H1 (cell line): ENCODE results near the gene SVEP1. TPM values are rescaled to one million over a fixed set of nuclear protein-coding genes. Genes with fewer than 3 reads are reported as not detected.

Experiments
- CTCF ChIA-PET: fragments of 300-600 bp; sonication (Branson Sonifier 250); formaldehyde crosslinking; loops from one replicate; lab custom pipeline; 2021; ENCODE audit not compliant: partially characterized antibody; lab: Charles Lee
- POLR2A ChIA-PET: fragments of 300-600 bp; sonication (Branson Sonifier 250); formaldehyde crosslinking; loops from one replicate; lab custom pipeline; 2021; ENCODE audit warnings: inconsistent platforms; ENCODE audit not compliant: partially characterized antibody; lab: Charles Lee
- DNase-seq, 2 experiments: peaks; one replicate each; pipeline versions ENCODE4 v3.0.0 to v3.0.0-alpha.2; 2010 to 2022; ENCODE audit warnings: low spot score in 2 of 2, low read depth in 1 of 2, mixed read lengths in 1 of 2
- FAIRE-seq: peaks from 2 replicates; lab custom pipeline; 2011; peaks lifted over from hg19 to GRCh38; lab: Jason Lieb, UNC
- H2AFZ ChIP-seq: 2 replicates; pipeline ENCODE4 v1.8.1; 2012; ENCODE audit warnings: low read length, inconsistent platforms
- H2AK5ac ChIP-seq: 2 replicates; pipeline ENCODE4 v1.6.1; 2013; ENCODE audit warnings: low read depth, low read length
- H2BK120ac ChIP-seq: replicated peaks from 2 replicates; pipeline ENCODE3; 2013; ENCODE audit warnings: low read depth, low read length, inconsistent platforms
- H2BK12ac ChIP-seq: 2 replicates; pipeline ENCODE4 v1.6.1; 2013; ENCODE audit warnings: low read depth, low read length
- H2BK15ac ChIP-seq: 2 replicates; pipeline ENCODE4 v1.6.1; 2013; ENCODE audit warnings: low read length
- H2BK20ac ChIP-seq: 2 replicates; pipeline ENCODE4 v1.6.1; 2013; ENCODE audit warnings: low read length
- H2BK5ac ChIP-seq: 2 replicates; pipeline ENCODE4 v1.6.1; 2013; ENCODE audit warnings: low read depth, low read length
- H3K14ac ChIP-seq: 2 replicates; pipeline ENCODE4 v1.6.1; 2013; ENCODE audit warnings: inconsistent platforms; ENCODE audit not compliant: insufficient read length
- H3K18ac ChIP-seq: 2 replicates; pipeline ENCODE4 v1.6.1; 2013; ENCODE audit warnings: low read length; ENCODE audit errors: extremely low read depth
- H3K23ac ChIP-seq: 2 replicates; pipeline ENCODE4 v1.6.1; 2013; ENCODE audit warnings: inconsistent platforms; ENCODE audit not compliant: insufficient read length
- H3K23me2 ChIP-seq: 2 replicates; pipeline ENCODE4 v1.6.1; 2013; ENCODE audit warnings: low read depth, low read length
- H3K27ac ChIP-seq: 2 replicates; pipeline ENCODE4 v1.6.1; 2011; ENCODE audit warnings: low read depth, low read length, inconsistent platforms
- H3K27me3 ChIP-seq, 4 experiments: replicated peaks in 1 of 4; 1 replicate in 1 of 4; 2 replicates in 3 of 4; pipeline versions ENCODE4 v1.6.1 to v1.8.1; 2011 to 2013; ENCODE audit warnings: low read length in 3 of 4, mild to moderate bottlenecking in 3 of 4, inconsistent platforms in 2 of 4, mixed read lengths in 2 of 4, moderate library complexity in 1 of 4; ENCODE audit not compliant: control insufficient read depth in 3 of 4, insufficient read depth in 3 of 4; ENCODE audit errors: extremely low read depth in 1 of 4
- H3K36me3 ChIP-seq, 4 experiments: 2 replicates each; pipeline versions ENCODE4 v1.6.1 to v1.8.1; 2011 to 2013; ENCODE audit warnings: mild to moderate bottlenecking in 4 of 4, low read length in 3 of 4, moderate library complexity in 2 of 4, control low read depth in 1 of 4, inconsistent platforms in 1 of 4; ENCODE audit not compliant: insufficient read depth in 4 of 4, control insufficient read depth in 2 of 4
- H3K4ac ChIP-seq: replicated peaks from 2 replicates; pipeline ENCODE3; 2013; ENCODE audit warnings: low read length, low read depth, mixed read lengths, inconsistent platforms; ENCODE audit not compliant: insufficient read length
- H3K4me1 ChIP-seq, 4 experiments: replicated peaks in 1 of 4; 1 replicate in 1 of 4; 2 replicates in 3 of 4; pipeline versions ENCODE4 v1.6.1 to v1.8.1; 2011 to 2013; ENCODE audit warnings: low read length in 3 of 4, inconsistent platforms in 2 of 4, mixed read lengths in 1 of 4; ENCODE audit not compliant: insufficient read depth in 4 of 4, control insufficient read depth in 3 of 4
- H3K4me2 ChIP-seq, 2 experiments: 2 replicates each; pipeline versions ENCODE4 v1.6.1 to v1.8.1; 2011 to 2013; ENCODE audit warnings: low read depth in 2 of 2, low read length in 2 of 2, control low read depth in 1 of 2, inconsistent platforms in 1 of 2, mild to moderate bottlenecking in 1 of 2; ENCODE audit not compliant: insufficient read depth in 1 of 2
- H3K4me3 ChIP-seq, 4 experiments: fragments of 200-600, 300-600 bp in 1 of 4; sonication (generic), shearing (Covaris generic), sonication (Bioruptor Twin) in 1 of 4; 2 replicates each; pipeline versions ENCODE4 v1.5.1 to v1.8.1; 2011 to 2016; ENCODE audit warnings: low read length in 4 of 4, low read depth in 3 of 4, control low read depth in 2 of 4, inconsistent platforms in 2 of 4, mild to moderate bottlenecking in 2 of 4, mixed read lengths in 1 of 4, moderate library complexity in 1 of 4; ENCODE audit not compliant: insufficient read depth in 2 of 4; ENCODE audit errors: extremely low read depth in 1 of 4
- H3K56ac ChIP-seq: replicated peaks from 2 replicates; pipeline ENCODE3; 2013; ENCODE audit warnings: low read depth, mild to moderate bottlenecking, mixed read lengths, low read length, inconsistent platforms; ENCODE audit not compliant: insufficient read length
- H3K79me1 ChIP-seq: 2 replicates; pipeline ENCODE4 v1.6.1; 2013; ENCODE audit warnings: low read depth, low read length, control low read depth
- H3K79me2 ChIP-seq, 2 experiments: 2 replicates each; pipeline versions ENCODE4 v1.6.1 to v1.8.1; 2012 to 2013; ENCODE audit warnings: low read length in 2 of 2, mild to moderate bottlenecking in 2 of 2, inconsistent platforms in 1 of 2; ENCODE audit not compliant: insufficient read depth in 2 of 2, control insufficient read depth in 1 of 2
- H3K9ac ChIP-seq, 4 experiments: replicated peaks in 1 of 4; 1 replicate in 1 of 4; 2 replicates in 3 of 4; pipeline versions ENCODE4 v1.6.1 to v1.8.1; 2011 to 2013; ENCODE audit warnings: low read depth in 3 of 4, low read length in 3 of 4, control low read depth in 2 of 4, mild to moderate bottlenecking in 2 of 4, moderate library complexity in 2 of 4, inconsistent platforms in 1 of 4; ENCODE audit errors: extremely low read depth in 1 of 4
- H3K9me3 ChIP-seq, 2 experiments: 2 replicates each; pipeline versions ENCODE4 v1.6.1 to v1.8.1; 2012 to 2013; ENCODE audit warnings: mild to moderate bottlenecking in 2 of 2, moderate library complexity in 2 of 2, control low read depth in 1 of 2, inconsistent platforms in 1 of 2, low read depth in 1 of 2, low read length in 1 of 2, mixed read lengths in 1 of 2; ENCODE audit not compliant: insufficient read depth in 2 of 2
- H4K20me1 ChIP-seq, 2 experiments: replicated peaks in 1 of 2; 2 replicates each; pipeline versions ENCODE3 to v1.8.1; 2011 to 2013; ENCODE audit warnings: inconsistent platforms in 2 of 2, low read length in 2 of 2, mild to moderate bottlenecking in 1 of 2; ENCODE audit not compliant: insufficient read depth in 2 of 2, control insufficient read depth in 1 of 2
- H4K5ac ChIP-seq: 2 replicates; pipeline ENCODE4 v1.6.1; 2013; ENCODE audit warnings: low read length, low read depth, mixed read lengths, inconsistent platforms; ENCODE audit not compliant: insufficient read length
- H4K8ac ChIP-seq: 2 replicates; pipeline ENCODE4 v1.8.0; 2013; ENCODE audit warnings: mild to moderate bottlenecking, moderate library complexity, low read length, inconsistent platforms; ENCODE audit not compliant: insufficient read depth; ENCODE audit errors: extremely low read depth
- H4K91ac ChIP-seq: replicated peaks from 2 replicates; pipeline ENCODE3; 2013; ENCODE audit warnings: low read length, mixed read lengths, inconsistent platforms; ENCODE audit not compliant: insufficient read length
- ASH2L ChIP-seq: fragments of 200-600, 300-600 bp; sonication (generic); IDR thresholded peaks from one replicate; pipeline ENCODE4 v1.7.1; 2017; ENCODE audit warnings: low read length
- CBX8 ChIP-seq: fragments of 300-800, 300-1000 bp; sonication (generic); IDR thresholded peaks from 2 replicates; pipeline ENCODE4 v1.7.1; 2016; ENCODE audit warnings: low read depth, low read length, borderline replicate concordance
- CEBPB ChIP-seq: IDR thresholded peaks from 2 replicates; pipeline ENCODE4 v1.6.1; 2012; ENCODE audit warnings: low read depth, low read length
- FOSL1 ChIP-seq: IDR thresholded peaks from 2 replicates; pipeline ENCODE4 v1.6.1; 2011; ENCODE audit warnings: mild to moderate bottlenecking, low read depth, low read length, moderate library complexity; ENCODE audit not compliant: insufficient read depth
- HDAC2 ChIP-seq, 2 experiments: fragments of 300-600 bp in 1 of 2; sonication (generic) in 1 of 2; IDR thresholded peaks; 2 replicates each; pipeline ENCODE4 v1.6.1; 2011 to 2012; ENCODE audit warnings: low read depth in 2 of 2, low read length in 2 of 2, mild to moderate bottlenecking in 2 of 2, moderate library complexity in 2 of 2, borderline replicate concordance in 1 of 2, inconsistent platforms in 1 of 2
- NANOG ChIP-seq: IDR thresholded peaks from 2 replicates; pipeline ENCODE4 v1.6.1; 2011; ENCODE audit warnings: low read length, low read depth, mild to moderate bottlenecking, inconsistent platforms; ENCODE audit not compliant: insufficient read depth, poor library complexity, severe bottlenecking
- RXRA ChIP-seq: IDR thresholded peaks from 2 replicates; pipeline ENCODE4 v1.6.1; 2011; ENCODE audit warnings: low read depth, mild to moderate bottlenecking, low read length, moderate library complexity; ENCODE audit not compliant: insufficient read depth
- SIX5 ChIP-seq: IDR thresholded peaks from 2 replicates; pipeline ENCODE4 v1.6.1; 2011; ENCODE audit warnings: mild to moderate bottlenecking, low read depth, low read length
- SP4 ChIP-seq: IDR thresholded peaks from 2 replicates; pipeline ENCODE4 v1.6.1; 2012; ENCODE audit warnings: low read length, inconsistent platforms
- SRF ChIP-seq: IDR thresholded peaks from 2 replicates; pipeline ENCODE4 v1.6.1; 2011; ENCODE audit warnings: mild to moderate bottlenecking, low read depth, low read length, moderate library complexity
- TCF12 ChIP-seq: IDR thresholded peaks from 2 replicates; pipeline ENCODE4 v1.6.1; 2011; ENCODE audit warnings: low read depth, mild to moderate bottlenecking, low read length
- ZNF274 ChIP-seq: IDR thresholded peaks from 2 replicates; pipeline ENCODE4 v1.7.0; 2012; ENCODE audit warnings: low read length, borderline replicate concordance; ENCODE audit errors: extremely low read depth
- WGBS, 2 experiments: shearing (Covaris generic) in 1 of 2; methylation state at CpG; one replicate each; pipeline versions ENCODE4 v1.1.6 to v1.1.7; 2013 to 2015; ENCODE audit warnings: low lambda C conversion rate in 2 of 2, mixed read lengths in 2 of 2, inconsistent platforms in 1 of 2, low coverage in 1 of 2, missing lambda C conversion rate in 1 of 2; ENCODE audit not compliant: insufficient replicate concordance in 2 of 2, insufficient coverage in 1 of 2, insufficient read length in 1 of 2; ENCODE audit errors: extremely low coverage in 1 of 2, missing lambda C conversion rate in 1 of 2; 5-methylcytosine and 5-hydroxymethylcytosine counted together
- polyA plus RNA-seq, 7 experiments: library from polyadenylated mRNA; depleted of rRNA in 3 of 7; stranded (reverse) in 5 of 7; unstranded in 2 of 7; fragments of >200 nt in 5 of 7; fragments of 200-250 nt in 2 of 7; gene quantifications; 1 replicate in 5 of 7; 2 replicates in 1 of 7; 4 replicates in 1 of 7; pipeline versions ENCODE4 v1.2.1 to v1.2.3, GENCODE V29; 2011 to 2013; ENCODE audit warnings: missing spikeins in 2 of 7, mixed read lengths in 2 of 7
- total RNA-seq: library from RNA; stranded (reverse); fragmentation: NEBNext Ultra II Directional; extraction: Animal tissue kit (Norgen Biotek cat#: 25700); gene quantifications from 2 replicates; pipeline ENCODE4 v1.2.1, GENCODE V29; 2021

The SVEP1 gene
- total and polyA plus RNA-seq, 2 of the 8 experiments (the other 6 are each of a cell fraction or from before 2014, with no cell fraction given) = 0.11 to 0.37 TPM

DNA sequence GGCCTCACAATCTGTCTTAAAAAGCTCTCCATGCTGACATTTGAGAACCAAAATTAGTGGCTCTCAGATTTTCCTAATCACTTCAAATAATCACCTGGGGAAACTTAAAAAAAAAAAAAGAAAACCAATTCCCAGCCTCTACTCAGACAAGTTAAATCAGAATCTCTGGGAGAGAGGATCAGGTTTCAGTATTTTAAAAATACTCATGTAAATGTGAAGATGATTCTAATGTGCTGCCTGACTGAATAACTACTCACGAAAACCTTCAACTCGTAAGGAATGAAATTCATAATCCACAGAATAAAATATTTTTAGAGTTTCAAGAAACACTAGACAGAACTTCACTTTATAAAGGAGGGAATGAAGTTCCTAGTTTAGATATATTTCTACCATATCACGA is 114.4 kb downstream of the SVEP1 start:
- no peaks in the 10 kb centered on the region for H3K23me2 ChIP-seq
- H3K14ac ChIP-seq = no peak overlapping the region
- ChIA-PET POLR2A (no interaction called here), CTCF (no interaction called here)
- no peak for DNase-seq
- H4K5ac ChIP-seq = no peak overlapping the region
- H2BK20ac ChIP-seq = no peak overlapping the region
- WGBS, 2 experiments = 92% methylated on average over 3 of the region's 3 CpGs; no CpG with 5 or more reads in 1 of the 2 experiments
- no peak overlapping the region for H3K4ac ChIP-seq
- H4K8ac ChIP-seq = no peak overlapping the region
- no peaks in the 10 kb centered on the region for H3K27me3 ChIP-seq
- no peaks in the 10 kb centered on the region for H3K79me1 ChIP-seq
- H2BK12ac ChIP-seq = no peak overlapping the region
- no peak overlapping the region for H3K4me2 ChIP-seq
- H3K4me1 ChIP-seq = no peaks in the 10 kb centered on the region
- H3K56ac ChIP-seq = no peak overlapping the region
- no peak overlapping the region for H3K18ac ChIP-seq
- no peak overlapping the region for H3K4me3 ChIP-seq
- H3K27ac ChIP-seq = no peak overlapping the region
- H2AFZ ChIP-seq = no peak overlapping the region
- H3K36me3 ChIP-seq = no peaks in the 10 kb centered on the region
- no peaks in the 10 kb centered on the region for H3K9me3 ChIP-seq
- no peak overlapping the region for H2AK5ac ChIP-seq
- no peaks in the 10 kb centered on the region for H4K20me1 ChIP-seq
- H3K79me2 ChIP-seq = no peaks in the 10 kb centered on the region
- no peak overlapping the region for H3K9ac ChIP-seq
- no peak overlapping the region for H2BK120ac ChIP-seq
- no peak for FAIRE-seq
- no peak overlapping the region for H2BK5ac ChIP-seq
- H3K23ac ChIP-seq = no peak overlapping the region
- no peak overlapping the region for H2BK15ac ChIP-seq
- no peak overlapping the region for H4K91ac ChIP-seq
- TF ChIP-seq ASH2L (no peak), SRF (no peak), SIX5 (no peak), CBX8 (no peak), ZNF274 (no peak), SP4 (no peak), RXRA (no peak), NANOG (no peak), HDAC2 (IDR thresholded peaks at IDR 0.05; ENCODE audit: borderline replicate concordance in 1 of 2, low read depth in 2 of 2, low read length in 2 of 2) (no peak), TCF12 (no peak), CEBPB (no peak), FOSL1 (no peak)
